HepG2 (cell line): ENCODE measurements around the gene REST. TPM values are rescaled to one million over a fixed set of nuclear protein-coding genes. Genes with fewer than 3 reads are reported as not detected.

Source experiments
- ATAC-seq: fragments of 200-7000 bp; cut with Tn5 transposase; 3 replicates; pipeline ENCODE4 v1.9.1; 2020; ENCODE audit warnings: mild to moderate bottlenecking, moderate library complexity
- BruUV-seq: library from RNA; stranded (reverse); fragments of 400-500 nt; replicated peaks from 2 replicates; lab custom pipeline; 2021; lab: Mats Ljungman, UMichigan
- CTCF ChIA-PET: fragments of 300-600 bp; formaldehyde crosslinking; extraction: SDS; loops from one replicate; lab custom pipeline; 2021; ENCODE audit warnings: low total read pairs, inconsistent platforms, low intra/inter-chr PET ratio; lab: Yijun Ruan, JAX
- POLR2A ChIA-PET: fragments of 350-600 bp; sonication (Branson Sonifier 250); formaldehyde crosslinking; loops from one replicate; lab custom pipeline; 2020; ENCODE audit warnings: antibody characterized with exemption, inconsistent platforms; lab: Yijun Ruan, JAX
- DNase-seq: peaks from one replicate; pipeline ENCODE4 v3.0.0-alpha.2; 2015; ENCODE audit warnings: low spot score
- FAIRE-seq: peaks from 3 replicates; lab custom pipeline; 2011; peaks lifted over from hg19 to GRCh38; lab: Jason Lieb, UNC
- H2AFZ ChIP-seq: one replicate; pipeline ENCODE4 v1.6.1; 2011; ENCODE audit warnings: low read length, inconsistent platforms
- H3K27ac ChIP-seq: fragments of 300-600 bp; 3 replicates; pipeline ENCODE4 v1.8.0; 2011; ENCODE audit warnings: mixed run types, mild to moderate bottlenecking, mixed read lengths, low read length, inconsistent platforms; ENCODE audit not compliant: insufficient read depth; ENCODE audit errors: extremely low read length
- H3K27me3 ChIP-seq, 2 experiments: fragments of 200-600 bp in 1 of 2; 2 replicates in 1 of 2; 3 replicates in 1 of 2; pipeline versions ENCODE4 v1.6.0 to v1.8.0; 2011; ENCODE audit warnings: low read length in 2 of 2, mild to moderate bottlenecking in 2 of 2, moderate library complexity in 2 of 2, inconsistent platforms in 1 of 2; ENCODE audit not compliant: insufficient read depth in 2 of 2, control insufficient read depth in 1 of 2
- H3K36me3 ChIP-seq, 2 experiments: fragments of 200-600 bp in 1 of 2; replicated peaks in 1 of 2; 2 replicates in 1 of 2; 3 replicates in 1 of 2; pipeline versions ENCODE4 v1.5.1 to v1.8.0; 2011; ENCODE audit warnings: low read length in 2 of 2, inconsistent platforms in 1 of 2; ENCODE audit not compliant: insufficient read depth in 2 of 2, control insufficient read depth in 1 of 2
- H3K4me1 ChIP-seq: 2 replicates; pipeline ENCODE4 v1.5.1; 2012; ENCODE audit warnings: low read length, inconsistent platforms; ENCODE audit not compliant: insufficient read depth
- H3K4me2 ChIP-seq: 2 replicates; pipeline ENCODE4 v1.6.0; 2011; ENCODE audit warnings: low read depth, low read length, inconsistent platforms
- H3K4me3 ChIP-seq, 3 experiments: fragments of 200-600 bp in 1 of 3; sonication (generic), shearing (Covaris generic) in 1 of 3; replicated peaks in 1 of 3; 2 replicates each; pipeline ENCODE4 v1.5.1; 2011 to 2016; ENCODE audit warnings: low read length in 3 of 3, inconsistent platforms in 2 of 3, low read depth in 2 of 3, mild to moderate bottlenecking in 2 of 3, control low read depth in 1 of 3, mixed read lengths in 1 of 3; ENCODE audit not compliant: insufficient read depth in 1 of 3
- H3K79me2 ChIP-seq: one replicate; pipeline ENCODE4 v1.6.1; 2011; ENCODE audit warnings: low read length, inconsistent platforms; ENCODE audit not compliant: insufficient read depth
- H3K9ac ChIP-seq: 2 replicates; pipeline ENCODE4 v1.6.0; 2011; ENCODE audit warnings: mild to moderate bottlenecking, low read depth, low read length, inconsistent platforms; ENCODE audit not compliant: insufficient read depth
- H3K9me3 ChIP-seq: 2 replicates; pipeline ENCODE4 v1.5.1; 2012; ENCODE audit warnings: mild to moderate bottlenecking, low read length
- H4K20me1 ChIP-seq: 2 replicates; pipeline ENCODE4 v1.6.0; 2011; ENCODE audit warnings: inconsistent platforms, mild to moderate bottlenecking, low read length, moderate library complexity; ENCODE audit not compliant: insufficient read depth
- E2F5 ChIP-seq: sonication (generic); formaldehyde crosslinking; conservative IDR thresholded peaks from 2 replicates; pipeline ENCODE4 v1.4.0; 2020; ENCODE audit warnings: missing genetic modification reagents
- EEA1 ChIP-seq: sonication (generic); formaldehyde crosslinking; IDR thresholded peaks from 2 replicates; pipeline ENCODE4 v1.5.1; 2020; ENCODE audit warnings: mild to moderate bottlenecking, missing genetic modification reagents, borderline replicate concordance
- FOXM1 ChIP-seq: sonication (generic); formaldehyde crosslinking; IDR thresholded peaks from 2 replicates; pipeline ENCODE4 v1.5.0; 2020; ENCODE audit warnings: missing genetic modification reagents
- HCFC1 ChIP-seq: fragments of 150-350 bp; IDR thresholded peaks from 2 replicates; pipeline ENCODE4 v1.6.1; 2014; ENCODE audit warnings: low read depth, low read length
- ISX ChIP-seq: sonication (generic); formaldehyde crosslinking; conservative IDR thresholded peaks from 2 replicates; pipeline ENCODE4 v1.5.0; 2020; ENCODE audit warnings: missing genetic modification reagents
- NCOR1 ChIP-seq: fragments of 200-600 bp; sonication (generic); IDR thresholded peaks from 2 replicates; pipeline ENCODE4 v1.7.0; 2017; ENCODE audit warnings: antibody characterized with exemption, low read length, borderline replicate concordance
- SNAPC2 ChIP-seq: sonication (generic); formaldehyde crosslinking; IDR thresholded peaks from 2 replicates; pipeline ENCODE4 v1.8.1; 2022; ENCODE audit warnings: mild to moderate bottlenecking, missing genetic modification reagents
- TERF1 ChIP-seq: sonication (generic); formaldehyde crosslinking; IDR thresholded peaks from 2 replicates; pipeline ENCODE4 v1.8.0; 2022; ENCODE audit warnings: mild to moderate bottlenecking, missing genetic modification reagents, moderate library complexity
- ZBTB21 ChIP-seq: sonication (generic); formaldehyde crosslinking; IDR thresholded peaks from 2 replicates; pipeline ENCODE4 v1.4.0; 2020; ENCODE audit warnings: missing genetic modification reagents
- ZFP37 ChIP-seq: sonication (generic); formaldehyde crosslinking; IDR thresholded peaks from 2 replicates; pipeline ENCODE4 v1.4.0; 2020; ENCODE audit warnings: missing genetic modification reagents, borderline replicate concordance
- ZMYM3 ChIP-seq: sonication (generic); formaldehyde crosslinking; IDR thresholded peaks from 2 replicates; pipeline ENCODE4 v1.5.1; 2020; ENCODE audit warnings: mild to moderate bottlenecking, missing genetic modification reagents
- ZNF510 ChIP-seq: sonication (generic); formaldehyde crosslinking; IDR thresholded peaks from 2 replicates; pipeline ENCODE4 v1.4.0; 2020; ENCODE audit warnings: low read depth, mild to moderate bottlenecking, missing genetic modification reagents
- ZNF607 ChIP-seq: sonication (generic); formaldehyde crosslinking; IDR thresholded peaks from 2 replicates; pipeline ENCODE4 v1.5.1; 2020; ENCODE audit warnings: missing genetic modification reagents, mild to moderate bottlenecking, borderline replicate concordance
- ZNF737 ChIP-seq: sonication (generic); formaldehyde crosslinking; IDR thresholded peaks from 2 replicates; pipeline ENCODE4 v1.5.0; 2020; ENCODE audit warnings: missing genetic modification reagents, mild to moderate bottlenecking, borderline replicate concordance
- ZNF83 ChIP-seq: sonication (generic); formaldehyde crosslinking; IDR thresholded peaks from 2 replicates; pipeline ENCODE4 v1.4.0; 2020; ENCODE audit warnings: missing genetic modification reagents, mild to moderate bottlenecking, borderline replicate concordance
- ZNF850 ChIP-seq: sonication (generic); formaldehyde crosslinking; conservative IDR thresholded peaks from 2 replicates; pipeline ENCODE4 v1.9.0; 2021; ENCODE audit warnings: mild to moderate bottlenecking, missing genetic modification reagents
- ZSCAN20 ChIP-seq: sonication (generic); formaldehyde crosslinking; IDR thresholded peaks from 2 replicates; pipeline ENCODE4 v1.4.0; 2020; ENCODE audit warnings: missing genetic modification reagents, mild to moderate bottlenecking, borderline replicate concordance
- WGBS: methylation state at CpG from one replicate; pipeline ENCODE4 v1.1.6; 2017; ENCODE audit warnings: low lambda C conversion rate; 5-methylcytosine and 5-hydroxymethylcytosine counted together
- in situ Hi-C: cut with HindIII; loops from 2 replicates; pipeline ENCODE4 v1.10.0; 2017; ENCODE audit warnings: low pct_unique_long_range_greater_than_20kb; ENCODE audit not compliant: extremely low pct_ligation_motif_present
- intact Hi-C: fragments of 100-400 bp; cut with micrococcal nuclease; formaldehyde crosslinking; loops from one replicate; pipeline ENCODE4 v1.10.0; 2022; ENCODE audit not compliant: unreplicated experiment
- polyA plus RNA-seq, 8 experiments: library from polyadenylated mRNA; depleted of rRNA in 3 of 8; stranded (reverse) in 7 of 8; unstranded in 1 of 8; fragments of >200 nt; fragmentation: Illumina TruSeq in 4 of 8; extraction: Trizol in 4 of 8; gene quantifications; 2 replicates each; pipeline versions ENCODE4 v1.2.1 to v1.2.3, GENCODE V29; 2011 to 2016; ENCODE audit warnings: low read depth in 4 of 8, missing spikeins in 1 of 8, mixed read lengths in 1 of 8; ENCODE audit not compliant: insufficient read depth in 1 of 8
- total RNA-seq, 5 experiments: library from RNA; depleted of rRNA; stranded (reverse); fragments of >200 nt; fragmentation: Illumina TruSeq; extraction: Trizol; gene quantifications; 2 replicates each; pipeline ENCODE4 v1.2.3, GENCODE V29; 2016; ENCODE audit warnings: low read depth in 1 of 5
- TF ChIP-seq, protein P1 (sequence below): sonication (generic); formaldehyde crosslinking; IDR thresholded peaks from 2 replicates; pipeline ENCODE4 v1.4.0; 2020; ENCODE audit warnings: missing genetic modification reagents, borderline replicate concordance
- TF ChIP-seq, protein P2 (sequence below): fragments of 450-650 bp; IDR thresholded peaks from 2 replicates; pipeline ENCODE4 v1.6.1; 2017

The REST gene
- total and polyA plus RNA-seq, 2 of the 13 experiments (the other 11 are each of a cell fraction or from before 2014, with no cell fraction given) = 12.7 to 22.4 TPM

- ATAC-seq (no peak), DNase-seq (no peak)
- POLR2A ChIA-PET = no interaction called here
- TF ChIP-seq, protein P1, sequence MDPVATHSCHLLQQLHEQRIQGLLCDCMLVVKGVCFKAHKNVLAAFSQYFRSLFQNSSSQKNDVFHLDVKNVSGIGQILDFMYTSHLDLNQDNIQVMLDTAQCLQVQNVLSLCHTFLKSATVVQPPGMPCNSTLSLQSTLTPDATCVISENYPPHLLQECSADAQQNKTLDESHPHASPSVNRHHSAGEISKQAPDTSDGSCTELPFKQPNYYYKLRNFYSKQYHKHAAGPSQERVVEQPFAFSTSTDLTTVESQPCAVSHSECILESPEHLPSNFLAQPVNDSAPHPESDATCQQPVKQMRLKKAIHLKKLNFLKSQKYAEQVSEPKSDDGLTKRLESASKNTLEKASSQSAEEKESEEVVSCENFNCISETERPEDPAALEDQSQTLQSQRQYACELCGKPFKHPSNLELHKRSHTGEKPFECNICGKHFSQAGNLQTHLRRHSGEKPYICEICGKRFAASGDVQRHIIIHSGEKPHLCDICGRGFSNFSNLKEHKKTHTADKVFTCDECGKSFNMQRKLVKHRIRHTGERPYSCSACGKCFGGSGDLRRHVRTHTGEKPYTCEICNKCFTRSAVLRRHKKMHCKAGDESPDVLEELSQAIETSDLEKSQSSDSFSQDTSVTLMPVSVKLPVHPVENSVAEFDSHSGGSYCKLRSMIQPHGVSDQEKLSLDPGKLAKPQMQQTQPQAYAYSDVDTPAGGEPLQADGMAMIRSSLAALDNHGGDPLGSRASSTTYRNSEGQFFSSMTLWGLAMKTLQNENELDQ (CRISPR knock-in tag) = no peak
- TF ChIP-seq TERF1 (CRISPR knock-in tag) (no peak), ZBTB21 (CRISPR knock-in tag) (no peak), NCOR1 (no peak), E2F5 (CRISPR knock-in tag) (no peak), SNAPC2 (CRISPR knock-in tag) (no peak), ZNF510 (CRISPR knock-in tag) (no peak), ISX (no peak), EEA1 (CRISPR knock-in tag) (no peak), FOXM1 (CRISPR knock-in tag) (no peak), ZNF83 (CRISPR knock-in tag) (no peak), ZSCAN20 (no peak), ZNF737 (CRISPR knock-in tag) (no peak), ZMYM3 (CRISPR knock-in tag) (no peak), HCFC1 (no peak), ZNF850 (CRISPR knock-in tag) (no peak), ZNF607 (CRISPR knock-in tag) (no peak), ZFP37 (CRISPR knock-in tag) (no peak)
- TF ChIP-seq, protein P2, sequence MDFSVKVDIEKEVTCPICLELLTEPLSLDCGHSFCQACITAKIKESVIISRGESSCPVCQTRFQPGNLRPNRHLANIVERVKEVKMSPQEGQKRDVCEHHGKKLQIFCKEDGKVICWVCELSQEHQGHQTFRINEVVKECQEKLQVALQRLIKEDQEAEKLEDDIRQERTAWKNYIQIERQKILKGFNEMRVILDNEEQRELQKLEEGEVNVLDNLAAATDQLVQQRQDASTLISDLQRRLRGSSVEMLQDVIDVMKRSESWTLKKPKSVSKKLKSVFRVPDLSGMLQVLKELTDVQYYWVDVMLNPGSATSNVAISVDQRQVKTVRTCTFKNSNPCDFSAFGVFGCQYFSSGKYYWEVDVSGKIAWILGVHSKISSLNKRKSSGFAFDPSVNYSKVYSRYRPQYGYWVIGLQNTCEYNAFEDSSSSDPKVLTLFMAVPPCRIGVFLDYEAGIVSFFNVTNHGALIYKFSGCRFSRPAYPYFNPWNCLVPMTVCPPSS = no peak
Observed at GRCh38 chr4:56874166-56874565, 33.5 kb upstream of the REST start.

More at GRCh38 chr4:56874166-56874565, 33.5 kb upstream of the REST start:
- H3K79me2 ChIP-seq = no peaks in the 10 kb centered on the region
- no peak overlapping the region for H3K4me2 ChIP-seq
- H3K4me1 ChIP-seq = no peaks in the 10 kb centered on the region
- H3K27me3 ChIP-seq = no peaks in the 10 kb centered on the region; a peak in 1 of 5 replicates
- 51% methylated on average over 10 of the region's 10 CpGs for WGBS
- H4K20me1 ChIP-seq = no peaks in the 10 kb centered on the region
- CTCF ChIA-PET = no interaction called here
- intact Hi-C loops = no loop called here
- no peaks in the 10 kb centered on the region for H3K36me3 ChIP-seq
- H2AFZ ChIP-seq = no peak overlapping the region
- in situ Hi-C loops = no loop called here
- FAIRE-seq = no peak
- H3K9ac ChIP-seq = no peak overlapping the region
- H3K9me3 ChIP-seq = no peaks in the 10 kb centered on the region
- no TSS peak for BruUV-seq
- no peak overlapping the region for H3K27ac ChIP-seq
- no peak overlapping the region for H3K4me3 ChIP-seq
